ENCODE results near the gene ATP9B. TPM values are rescaled to one million over a fixed set of nuclear protein-coding genes. Genes with fewer than 3 reads are reported as not detected.

The ATP9B gene
- total RNA-seq, 1 donor from 2014 or later: 52.0 TPM

GRCh38 chr18:79305911-79306310, 236.7 kb downstream of the ATP9B start:
- Mint-ChIP-seq H3K9me3 (no peaks in the 10 kb centered on the region), H3K4me3 (no peak overlapping the region), H3K27ac (no peak overlapping the region), H3K36me3 (peaks cover 35% of the 10 kb centered on the region), H3K27me3 (ENCODE audit: low read depth) (no peaks in the 10 kb centered on the region), H3K4me1 (no peaks in the 10 kb centered on the region)
- no peak for TF ChIP-seq CTCF (IDR thresholded peaks at IDR 0.05; ENCODE audit: unreplicated experiment)
- DNase-seq (ENCODE audit: low spot score in 2 of 2, unreplicated experiment in 2 of 2): no peak

- H3K27me3 Mint-ChIP-seq (ENCODE audit: low read depth): no peaks in the 10 kb centered on the region
- no peaks in the 10 kb centered on the region for H3K4me1 Mint-ChIP-seq
- no peak overlapping the region for H3K27ac Mint-ChIP-seq
- no peak for TF ChIP-seq CTCF (IDR thresholded peaks at IDR 0.05; ENCODE audit: unreplicated experiment)
- no peak for DNase-seq (ENCODE audit: low spot score in 2 of 2, unreplicated experiment in 2 of 2)
- H3K36me3 Mint-ChIP-seq: peaks cover 44% of the 10 kb centered on the region
- H3K4me3 Mint-ChIP-seq: no peak overlapping the region
- no peaks in the 10 kb centered on the region for H3K9me3 Mint-ChIP-seq
These were observed 240.6 kb downstream of the ATP9B start for GRCh38 chr18:79309614-79310358.

- no peak for DNase-seq (ENCODE audit: low spot score in 2 of 2, unreplicated experiment in 2 of 2)
- H3K36me3 Mint-ChIP-seq: peaks cover 37% of the 10 kb centered on the region
- H3K4me3 Mint-ChIP-seq: no peak overlapping the region
- TF ChIP-seq CTCF (IDR thresholded peaks at IDR 0.05; ENCODE audit: unreplicated experiment): no peak
- no peaks in the 10 kb centered on the region for H3K27me3 Mint-ChIP-seq (ENCODE audit: low read depth)
- H3K4me1 Mint-ChIP-seq: no peaks in the 10 kb centered on the region
- H3K27ac Mint-ChIP-seq: no peak overlapping the region
- H3K9me3 Mint-ChIP-seq: peaks cover 5% of the 10 kb centered on the region
These were observed 245.7 kb downstream of the ATP9B start for GRCh38 chr18:79314838-79315388.

GRCh38 chr18:79315596-79315995, 246.4 kb downstream of the ATP9B start:
- Mint-ChIP-seq H3K27ac (no peak overlapping the region), H3K9me3 (peaks cover 5% of the 10 kb centered on the region), H3K4me3 (no peak overlapping the region), H3K36me3 (peaks cover 34% of the 10 kb centered on the region), H3K27me3 (ENCODE audit: low read depth) (no peaks in the 10 kb centered on the region), H3K4me1 (no peaks in the 10 kb centered on the region)
- TF ChIP-seq CTCF (IDR thresholded peaks at IDR 0.05; ENCODE audit: unreplicated experiment): no peak
- no peak for DNase-seq (ENCODE audit: low spot score in 2 of 2, unreplicated experiment in 2 of 2)

GRCh38 chr18:79317703-79318102, 248.5 kb downstream of the ATP9B start:
- Mint-ChIP-seq H3K4me1 (no peaks in the 10 kb centered on the region), H3K4me3 (no peak overlapping the region), H3K36me3 (peaks cover 31% of the 10 kb centered on the region), H3K27ac (no peak overlapping the region), H3K27me3 (ENCODE audit: low read depth) (no peaks in the 10 kb centered on the region), H3K9me3 (peaks cover 5% of the 10 kb centered on the region)
- no peak for TF ChIP-seq CTCF (IDR thresholded peaks at IDR 0.05; ENCODE audit: unreplicated experiment)
- no peak for DNase-seq (ENCODE audit: low spot score in 2 of 2, unreplicated experiment in 2 of 2)
